ENCODE data around the gene EGFLAM.

The EGFLAM gene

GRCh38 chr5:38453921-38454320 lies 195.6 kb downstream of the EGFLAM start:
- no peak for DNase-seq

- DNase-seq, result no peak
Measured at GRCh38 chr5:38455796-38456330, 197.5 kb downstream of the EGFLAM start.

GRCh38 chr5:38456657-38457399 lies 198.5 kb downstream of the EGFLAM start:
- no peak for DNase-seq

- DNase-seq, result no peak
Measured at GRCh38 chr5:38458174-38458573, 199.8 kb downstream of the EGFLAM start.

GRCh38 chr5:38462976-38463633 lies 204.7 kb downstream of the EGFLAM start:
- DNase-seq, result no peak

- peak; percentile 75 for DNase-seq
Measured at GRCh38 chr5:38463634-38464521, 205.5 kb downstream of the EGFLAM start.

- DNase-seq, result no peak
Measured at GRCh38 chr5:38465061-38465460, 206.7 kb downstream of the EGFLAM start.

GRCh38 chr5:38465702-38466423 lies 207.5 kb downstream of the EGFLAM start:
- DNase-seq, result no peak

- DNase-seq, result peak; percentile 54
Measured at GRCh38 chr5:38466424-38467189, 208.2 kb downstream of the EGFLAM start.

- peak; percentile 86 for DNase-seq
Measured at GRCh38 chr5:38467353-38468040, 209.1 kb downstream of the EGFLAM start.

- no peak for DNase-seq
Measured at GRCh38 chr5:38468202-38468673, 209.9 kb downstream of the EGFLAM start.

- peak; percentile 86 for DNase-seq
Measured at GRCh38 chr5:38468978-38469706, 210.8 kb downstream of the EGFLAM start.

GRCh38 chr5:38469707-38470267 lies 211.4 kb downstream of the EGFLAM start:
- DNase-seq, result no peak

- DNase-seq, result no peak
Measured at GRCh38 chr5:38471709-38472108, 213.3 kb downstream of the EGFLAM start.

GRCh38 chr5:38472541-38472940 lies 214.2 kb downstream of the EGFLAM start:
- DNase-seq, result no peak

- DNase-seq, result no peak
Measured at GRCh38 chr5:38473008-38473407, 214.6 kb downstream of the EGFLAM start.

GRCh38 chr5:38478166-38478565 lies 219.8 kb downstream of the EGFLAM start:
- no peak for DNase-seq

GRCh38 chr5:38478878-38479277 lies 220.5 kb downstream of the EGFLAM start:
- DNase-seq, result no peak

- no peak for DNase-seq
Measured at GRCh38 chr5:38479315-38479904, 221.1 kb downstream of the EGFLAM start.

All from left hindlimb (tissue), 1 donor.